MM.1S (cell line): Measurements from ENCODE around the gene XIRP2.

ENCODE experiments used
- DNase-seq: peaks from one replicate; pipeline ENCODE4 v3.0.0-alpha.2; 2015
- H2AFZ ChIP-seq: fragments of 300-600 bp; sonication (generic); 2 replicates; pipeline ENCODE4 v1.6.0; 2016; ENCODE audit warnings: antibody characterized with exemption, low read length
- H3F3A ChIP-seq: fragments of 300-600 bp; sonication (generic); 2 replicates; pipeline ENCODE4 v1.6.1; 2016; ENCODE audit warnings: mild to moderate bottlenecking, antibody characterized with exemption, low read length, moderate library complexity, mixed read lengths; ENCODE audit not compliant: insufficient read depth
- H3K27ac ChIP-seq: fragments of 300-600 bp; sonication (generic); 2 replicates; pipeline ENCODE4 v1.5.1; 2016; ENCODE audit warnings: mild to moderate bottlenecking, low read length
- H3K27me3 ChIP-seq: fragments of 300-600 bp; sonication (generic); replicated peaks from 2 replicates; pipeline ENCODE4 v1.6.0; 2016; ENCODE audit warnings: low read length; ENCODE audit not compliant: insufficient read depth
- H3K36me3 ChIP-seq: fragments of 300-600 bp; sonication (generic); replicated peaks from 2 replicates; pipeline ENCODE4 v1.6.1; 2016; ENCODE audit warnings: mild to moderate bottlenecking, low read length, mixed read lengths; ENCODE audit not compliant: insufficient read depth
- H3K4me1 ChIP-seq: fragments of 300-600 bp; sonication (generic); 2 replicates; pipeline ENCODE4 v1.6.1; 2016; ENCODE audit warnings: low read length, mixed read lengths
- H3K4me2 ChIP-seq: fragments of 300-600 bp; sonication (generic); 2 replicates; pipeline ENCODE4 v1.6.0; 2016; ENCODE audit warnings: low read depth, low read length
- H3K4me3 ChIP-seq: fragments of 300-600 bp; sonication (generic); 2 replicates; pipeline ENCODE4 v1.5.1; 2016; ENCODE audit warnings: low read length, mixed read lengths
- H3K79me2 ChIP-seq: fragments of 300-600 bp; sonication (generic); 2 replicates; pipeline ENCODE4 v1.6.1; 2016; ENCODE audit warnings: mixed run types, low read length, mixed read lengths
- H3K9ac ChIP-seq: fragments of 300-600 bp; sonication (generic); 2 replicates; pipeline ENCODE4 v1.6.1; 2016; ENCODE audit warnings: low read length, mixed read lengths
- H3K9me2 ChIP-seq: fragments of 300-600 bp; sonication (generic); replicated peaks from 2 replicates; pipeline ENCODE4 v1.6.1; 2016; ENCODE audit warnings: mild to moderate bottlenecking, low read length, mixed read lengths; ENCODE audit not compliant: insufficient read depth
- H3K9me3 ChIP-seq: fragments of 300-600 bp; sonication (generic); replicated peaks from 2 replicates; pipeline ENCODE4 v1.6.1; 2016; ENCODE audit warnings: mild to moderate bottlenecking, low read length, mixed read lengths; ENCODE audit not compliant: insufficient read depth
- H4K20me1 ChIP-seq: fragments of 300-600 bp; sonication (generic); 2 replicates; pipeline ENCODE4 v1.6.1; 2016; ENCODE audit warnings: mild to moderate bottlenecking, low read length, moderate library complexity, mixed read lengths; ENCODE audit not compliant: insufficient read depth
- CTCF ChIP-seq: fragments of 300-600 bp; sonication (generic); IDR thresholded peaks from 2 replicates; pipeline ENCODE4 v1.5.1; 2016; ENCODE audit warnings: antibody characterized with exemption, low read length, mixed read lengths
- EZH2 ChIP-seq: fragments of 300-600 bp; sonication (generic); optimal IDR thresholded peaks from 2 replicates; pipeline ENCODE3; 2017; ENCODE audit warnings: low read depth, mild to moderate bottlenecking, antibody characterized with exemption, low read length, mixed read lengths
- EZH2phosphoT487 ChIP-seq: fragments of 300-600 bp; sonication (generic); IDR thresholded peaks from 2 replicates; pipeline ENCODE4 v1.6.1; 2018; ENCODE audit warnings: antibody characterized with exemption, low read length

Gene XIRP2

DNA sequence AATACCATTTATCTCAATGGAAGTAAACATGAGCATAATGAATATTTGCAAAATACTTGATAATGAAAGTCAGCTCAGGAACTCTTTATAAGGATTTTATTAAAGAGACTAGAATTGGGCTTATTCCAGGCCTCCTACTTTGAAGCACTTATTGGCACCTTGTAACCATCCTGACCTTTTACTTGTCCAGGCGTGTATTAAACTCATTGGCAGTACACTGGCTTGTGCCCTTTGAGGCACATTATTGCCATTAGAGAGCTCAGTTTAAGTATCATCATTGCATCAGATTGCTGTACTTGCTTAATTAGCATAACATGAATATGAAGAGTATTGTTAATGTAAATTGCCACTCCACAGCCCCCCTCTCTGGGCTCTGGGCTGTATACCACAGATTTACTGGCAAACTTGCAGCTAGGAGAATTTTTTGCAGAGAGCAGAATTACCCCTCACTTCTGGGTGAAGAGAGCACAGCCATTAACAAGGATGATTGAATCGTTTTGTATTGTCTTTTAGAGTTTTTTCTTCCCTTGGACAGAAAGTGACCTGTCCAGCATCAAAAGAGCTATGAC lies 72.5 kb downstream of the XIRP2 start:
- TF ChIP-seq CTCF (no peak), EZH2phosphoT487 (no peak), EZH2 (no peak)
- Histone ChIP-seq H3K36me3 (no peaks in the 10 kb centered on the region), H3K79me2 (no peaks in the 10 kb centered on the region), H2AFZ (no peak overlapping the region), H3K9ac (no peak overlapping the region), H3K4me2 (no peak overlapping the region), H4K20me1 (no peaks in the 10 kb centered on the region), H3K4me3 (no peak overlapping the region), H3K9me3 (no peaks in the 10 kb centered on the region), H3K9me2 (no peaks in the 10 kb centered on the region), H3F3A (no peaks in the 10 kb centered on the region), H3K27me3 (no peaks in the 10 kb centered on the region), H3K4me1 (no peaks in the 10 kb centered on the region), H3K27ac (no peak overlapping the region)
- no peak for DNase-seq

- no peak overlapping the region for H2AFZ ChIP-seq
- no peaks in the 10 kb centered on the region for H3K4me1 ChIP-seq
- H3K4me2 ChIP-seq, result no peak overlapping the region
- H3K9me2 ChIP-seq, result no peaks in the 10 kb centered on the region
- H3K9me3 ChIP-seq, result no peaks in the 10 kb centered on the region
- H4K20me1 ChIP-seq, result no peaks in the 10 kb centered on the region
- H3K36me3 ChIP-seq, result no peaks in the 10 kb centered on the region
- H3F3A ChIP-seq, result no peaks in the 10 kb centered on the region
- TF ChIP-seq EZH2 (no peak), CTCF (no peak), EZH2phosphoT487 (no peak)
- DNase-seq, result no peak
- H3K27ac ChIP-seq, result no peak overlapping the region
- no peaks in the 10 kb centered on the region for H3K79me2 ChIP-seq
- no peak overlapping the region for H3K4me3 ChIP-seq
- H3K9ac ChIP-seq, result no peak overlapping the region
- no peaks in the 10 kb centered on the region for H3K27me3 ChIP-seq
These were observed 73.7 kb downstream of the XIRP2 start for GRCh38 chr2:166961933-166962332.

- Histone ChIP-seq H3K9me3 (no peaks in the 10 kb centered on the region), H3F3A (no peaks in the 10 kb centered on the region), H3K79me2 (no peaks in the 10 kb centered on the region), H3K9me2 (no peaks in the 10 kb centered on the region), H3K4me3 (no peak overlapping the region), H3K9ac (no peak overlapping the region), H2AFZ (no peak overlapping the region), H4K20me1 (no peaks in the 10 kb centered on the region), H3K36me3 (no peaks in the 10 kb centered on the region), H3K27me3 (no peaks in the 10 kb centered on the region), H3K4me2 (no peak overlapping the region), H3K27ac (no peak overlapping the region), H3K4me1 (no peaks in the 10 kb centered on the region)
- no peak for DNase-seq
- TF ChIP-seq EZH2phosphoT487 (no peak), EZH2 (no peak), CTCF (no peak)
These were observed 81.2 kb downstream of the XIRP2 start for GRCh38 chr2:166969486-166969885.
